ENCODE measurements around the gene MMP17.

Gene MMP17

GRCh38 chr12:131849700-131850553 is 21.7 kb downstream of the MMP17 start:
- DNase-seq (ENCODE audit: low read depth in 2 of 2), result no peak

DNA sequence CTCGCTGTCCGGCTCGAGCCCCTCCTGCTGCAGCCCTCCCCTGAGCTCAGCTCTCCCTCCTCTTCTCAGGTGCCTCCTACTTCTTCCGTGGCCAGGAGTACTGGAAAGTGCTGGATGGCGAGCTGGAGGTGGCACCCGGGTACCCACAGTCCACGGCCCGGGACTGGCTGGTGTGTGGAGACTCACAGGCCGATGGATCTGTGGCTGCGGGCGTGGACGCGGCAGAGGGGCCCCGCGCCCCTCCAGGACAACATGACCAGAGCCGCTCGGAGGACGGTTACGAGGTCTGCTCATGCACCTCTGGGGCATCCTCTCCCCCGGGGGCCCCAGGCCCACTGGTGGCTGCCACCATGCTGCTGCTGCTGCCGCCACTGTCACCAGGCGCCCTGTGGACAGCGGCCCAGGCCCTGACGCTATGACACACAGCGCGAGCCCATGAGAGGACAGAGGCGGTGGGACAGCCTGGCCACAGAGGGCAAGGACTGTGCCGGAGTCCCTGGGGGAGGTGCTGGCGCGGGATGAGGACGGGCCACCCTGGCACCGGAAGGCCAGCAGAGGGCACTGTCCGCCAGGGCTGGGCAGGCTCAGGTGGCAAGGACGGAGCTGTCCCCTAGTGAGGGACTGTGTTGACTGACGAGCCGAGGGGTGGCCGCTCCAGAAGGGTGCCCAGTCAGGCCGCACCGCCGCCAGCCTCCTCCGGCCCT is 22.8 kb downstream of the MMP17 start:
- no peak for DNase-seq (ENCODE audit: low read depth in 2 of 2)

- DNase-seq (ENCODE audit: low read depth in 2 of 2), result no peak
These were observed 23.8 kb downstream of the MMP17 start for GRCh38 chr12:131851741-131852550.

- no peak for DNase-seq (ENCODE audit: low read depth in 2 of 2)
These were observed 24.5 kb downstream of the MMP17 start for GRCh38 chr12:131852551-131853299.

DNA sequence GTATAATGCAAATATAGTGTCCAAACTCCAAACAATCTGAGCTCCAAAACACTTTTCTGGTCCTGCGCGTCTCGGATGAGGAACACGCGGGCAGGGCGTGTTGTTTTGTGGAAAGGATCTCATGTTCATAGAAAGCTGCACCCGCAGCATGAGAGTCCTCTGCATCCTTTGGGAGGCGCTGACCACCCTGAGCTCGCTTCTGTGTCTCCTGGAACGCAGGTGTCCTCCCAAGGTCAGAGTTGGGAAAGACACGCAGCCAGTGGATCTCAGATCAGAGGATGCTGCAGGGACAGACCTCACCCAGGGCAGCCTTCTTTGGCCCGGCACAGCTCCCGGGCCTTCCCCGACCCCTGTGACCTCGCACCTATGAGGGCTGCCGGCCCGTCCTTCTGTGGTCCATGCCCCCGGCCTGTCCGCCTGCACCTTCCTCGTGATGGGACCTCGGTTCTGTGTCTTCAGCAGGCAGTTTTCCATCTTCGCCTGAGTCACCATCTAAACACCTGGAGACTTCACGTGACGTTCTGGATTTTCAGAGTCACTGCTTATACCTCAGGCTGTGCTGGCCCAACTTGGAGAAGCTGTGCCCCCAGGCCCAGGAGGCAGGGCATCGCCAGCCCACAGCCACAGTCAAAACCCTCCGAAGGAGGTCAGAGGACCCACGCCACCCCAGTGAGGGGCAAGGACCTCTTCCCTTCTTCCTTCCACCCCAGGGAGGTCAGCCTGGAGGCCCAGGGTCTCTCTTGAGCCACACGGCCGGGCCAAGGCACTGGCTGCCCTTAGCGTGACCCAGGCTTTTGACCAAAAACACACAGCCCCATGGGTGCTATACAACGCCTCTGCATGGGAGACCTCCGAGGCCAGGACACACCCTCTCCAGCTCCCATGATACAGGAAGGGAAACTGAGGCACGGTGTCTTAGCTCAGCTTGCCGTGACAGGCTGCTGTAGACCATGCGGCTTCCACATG is 25.9 kb downstream of the MMP17 start:
- DNase-seq (ENCODE audit: low read depth in 2 of 2), result no peak

- no peak for DNase-seq (ENCODE audit: low read depth in 2 of 2)
These were observed 26.8 kb downstream of the MMP17 start for GRCh38 chr12:131854861-131855476.

DNA sequence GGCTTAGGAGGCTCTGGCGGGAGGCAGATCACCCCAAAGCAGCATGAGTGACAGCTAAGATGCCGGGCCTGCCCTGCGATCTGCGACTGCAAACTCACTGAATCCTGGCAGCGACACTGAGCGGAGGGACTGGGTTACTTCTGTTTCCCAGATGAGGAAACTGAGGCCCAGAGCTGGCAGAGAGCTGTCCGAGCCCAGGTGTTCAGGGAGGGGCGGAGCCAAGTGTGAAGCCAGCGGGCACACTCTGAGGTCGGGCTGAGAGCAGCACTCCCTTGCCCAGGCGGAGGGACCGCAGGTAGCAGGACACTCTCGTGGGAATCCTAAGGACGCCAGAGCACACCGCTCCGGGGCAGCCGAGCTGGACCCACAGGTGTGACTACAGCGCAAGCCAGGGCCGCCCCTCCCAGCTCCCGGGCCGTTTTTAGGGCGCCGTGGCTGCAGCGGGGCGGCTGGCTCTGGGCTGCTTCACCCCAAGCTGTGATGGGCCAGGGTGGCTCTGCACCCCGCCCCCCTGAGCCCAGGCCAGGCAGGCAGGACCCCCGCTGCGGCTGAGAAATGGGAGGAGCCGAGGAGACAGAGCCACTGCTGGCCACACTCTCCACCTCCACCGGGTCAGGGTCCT is 27.4 kb downstream of the MMP17 start:
- DNase-seq (ENCODE audit: low read depth in 2 of 2), result no peak

GRCh38 chr12:131856366-131857097 is 28.3 kb downstream of the MMP17 start:
- DNase-seq (ENCODE audit: low read depth in 2 of 2), result no peak

GRCh38 chr12:131857908-131858850 is 30.0 kb downstream of the MMP17 start:
- DNase-seq (ENCODE audit: low read depth in 2 of 2), result no peak

DNA sequence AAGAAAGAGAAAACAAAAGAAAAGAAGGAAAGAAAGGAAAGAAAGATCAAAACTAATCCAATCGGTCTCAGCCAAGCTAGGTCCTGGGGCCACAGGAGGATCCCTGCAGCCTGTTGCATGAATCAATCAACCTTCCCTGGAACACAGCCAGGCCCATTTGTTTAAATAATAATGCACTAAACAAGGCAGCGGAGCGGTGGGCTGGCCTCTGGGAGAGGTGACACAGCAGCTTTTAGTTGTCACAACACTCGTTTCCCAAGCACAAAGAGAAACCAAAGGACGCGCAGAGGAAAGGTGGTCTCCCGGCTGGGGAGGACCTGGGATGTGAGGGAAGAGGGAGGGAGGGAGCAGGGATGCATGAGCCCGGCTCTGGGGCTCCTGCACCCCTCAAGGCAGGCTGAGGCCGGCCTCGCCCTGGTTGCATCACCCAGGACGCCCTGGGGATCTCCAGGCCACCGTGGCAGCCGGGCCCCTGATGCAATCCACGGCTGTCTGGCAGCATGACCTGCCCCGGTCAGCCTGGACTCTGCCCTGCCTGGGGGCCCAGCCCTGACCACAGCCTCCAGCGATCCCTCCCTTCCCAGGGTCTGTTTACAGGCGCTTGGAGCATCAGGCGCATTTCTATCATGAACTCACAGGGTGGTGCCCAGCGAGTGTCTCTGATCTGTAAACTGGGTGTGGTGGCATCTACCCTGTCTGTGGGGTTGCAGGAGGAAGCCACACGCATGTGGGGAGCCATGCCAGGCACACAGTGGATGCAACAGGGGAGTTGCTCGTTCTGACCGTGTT is 32.5 kb downstream of the MMP17 start:
- no peak for DNase-seq (ENCODE audit: low read depth in 2 of 2)

GRCh38 chr12:131861261-131862083 is 33.3 kb downstream of the MMP17 start:
- DNase-seq (ENCODE audit: low read depth in 2 of 2), result no peak

DNA sequence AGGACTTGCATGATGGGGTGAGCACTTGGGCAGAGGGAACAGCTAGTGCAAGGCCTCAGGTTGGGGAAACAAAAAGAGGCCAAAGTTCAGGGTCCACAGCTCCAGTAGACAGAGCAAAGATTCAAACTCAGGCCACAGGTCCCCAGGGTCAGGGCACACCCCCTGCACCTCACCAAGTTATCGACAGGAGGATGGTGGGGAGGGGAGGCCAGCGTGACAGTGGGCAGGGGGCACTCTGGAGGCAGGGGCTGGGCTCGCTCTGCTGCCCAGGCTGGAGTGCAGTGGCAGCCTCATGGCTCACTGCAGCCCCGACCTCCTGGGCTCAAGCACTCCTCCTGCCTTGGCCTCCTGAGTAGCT is 33.9 kb downstream of the MMP17 start:
- DNase-seq (ENCODE audit: low read depth in 2 of 2), result no peak

DNA sequence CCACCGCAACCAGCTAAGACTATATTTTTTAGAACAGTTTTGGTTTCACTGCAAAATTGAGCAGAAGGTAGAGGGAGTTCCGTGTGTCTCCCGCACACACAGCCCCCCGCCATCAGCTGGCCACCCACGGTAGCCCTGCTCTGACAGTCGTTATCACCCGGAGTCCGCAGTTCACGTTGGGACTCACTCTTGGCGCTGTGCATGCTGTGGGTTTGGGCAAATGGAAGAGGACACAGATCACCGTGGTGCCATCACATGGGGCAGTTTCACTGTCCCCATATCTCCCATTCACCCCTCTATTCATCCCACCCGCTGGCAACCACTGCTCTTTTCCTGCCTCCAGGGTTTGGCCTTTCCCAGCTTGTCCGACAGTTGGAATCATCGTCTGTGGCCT is 34.4 kb downstream of the MMP17 start:
- no peak for DNase-seq (ENCODE audit: low read depth in 2 of 2)

DNA sequence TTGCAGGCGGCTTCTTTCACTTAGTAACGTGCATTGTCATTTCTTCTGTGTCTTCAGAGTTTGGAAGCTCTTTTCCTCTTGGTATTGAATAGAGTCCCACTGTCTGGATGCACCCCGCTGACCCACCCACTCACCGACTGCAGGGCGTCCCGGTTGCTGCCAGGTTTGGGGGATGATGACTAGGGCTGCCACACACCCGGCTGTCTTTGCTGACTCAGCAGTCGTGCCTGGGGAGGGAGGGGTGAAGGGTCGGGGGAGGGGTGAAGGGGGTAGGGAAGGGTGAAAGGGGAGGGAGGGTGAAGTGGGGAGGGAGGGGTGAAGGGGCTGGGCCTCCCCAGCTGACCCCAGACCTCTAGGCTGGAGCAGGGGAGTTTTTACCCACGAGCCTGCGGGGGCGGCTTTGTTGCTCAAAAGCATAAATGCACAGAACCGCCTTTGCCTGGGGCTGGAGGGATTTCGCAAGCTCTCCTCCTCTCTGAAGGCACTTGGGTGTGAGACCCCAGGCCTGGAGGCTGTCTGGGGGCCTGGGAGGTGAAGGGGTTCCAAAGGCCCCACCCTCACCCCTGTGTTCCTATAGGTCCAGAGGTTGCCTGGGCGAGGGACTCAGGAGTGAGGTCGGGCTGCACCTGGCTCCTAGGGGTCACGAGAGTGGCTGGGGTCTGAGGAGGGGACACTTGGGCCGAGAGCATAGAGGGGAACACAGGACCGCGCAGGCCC is 35.0 kb downstream of the MMP17 start:
- DNase-seq (ENCODE audit: low read depth in 2 of 2), result no peak

- DNase-seq (ENCODE audit: low read depth in 2 of 2), result no peak
These were observed 35.7 kb downstream of the MMP17 start for GRCh38 chr12:131863711-131864396.
